ENCODE results near the gene SP5.

- no peak for TF ChIP-seq POLR2AphosphoS5 (IDR thresholded peaks at IDR 0.05)
- TF ChIP-seq POLR2A (IDR thresholded peaks at IDR 0.05): no peak
Observed at GRCh38 chr2:170721678-170722077, 6.5 kb downstream of the SP5 start.
